Activated CD4-positive, CD25-positive, alpha-beta regulatory T cell treated with anti-CD3 and anti-CD28 coated beads, Interleukin-2, amount 50 U/mL, for 16 hours (primary cell): ENCODE data around the gene NRAP.

Experiments
- DNase-seq: peaks from one replicate; pipeline ENCODE4 v3.0.0-alpha.2; 2020; ENCODE audit warnings: low read depth, low spot score

Gene NRAP

GRCh38 chr10:113643183-113643582 is 20.7 kb downstream of the NRAP start:
- DNase-seq = no peak

- DNase-seq = no peak
Observed at GRCh38 chr10:113641702-113642101, 22.1 kb downstream of the NRAP start.

GRCh38 chr10:113639966-113640365 is 23.9 kb downstream of the NRAP start:
- DNase-seq = no peak

GRCh38 chr10:113631684-113632367 is 32.0 kb downstream of the NRAP start:
- DNase-seq = no peak

- no peak for DNase-seq
Observed at GRCh38 chr10:113630929-113631533, 32.8 kb downstream of the NRAP start.

GRCh38 chr10:113628607-113629153 is 35.2 kb downstream of the NRAP start:
- no peak for DNase-seq

- no peak for DNase-seq
Observed at GRCh38 chr10:113627836-113628235, 36.0 kb downstream of the NRAP start.

GRCh38 chr10:113626809-113627355 is 37.0 kb downstream of the NRAP start:
- DNase-seq = no peak

- no peak for DNase-seq
Observed at GRCh38 chr10:113625461-113626186, 38.2 kb downstream of the NRAP start.

- DNase-seq = no peak
Observed at GRCh38 chr10:113622831-113623230, 41.0 kb downstream of the NRAP start.

GRCh38 chr10:113621799-113622198 is 42.0 kb downstream of the NRAP start:
- DNase-seq = no peak

- no peak for DNase-seq
Observed at GRCh38 chr10:113620936-113621335, 42.9 kb downstream of the NRAP start.

- no peak for DNase-seq
Observed at GRCh38 chr10:113620511-113620910, 43.3 kb downstream of the NRAP start.

GRCh38 chr10:113619401-113619800 is 44.4 kb downstream of the NRAP start:
- DNase-seq = no peak

GRCh38 chr10:113618338-113618737 is 45.5 kb downstream of the NRAP start:
- DNase-seq = no peak

GRCh38 chr10:113617086-113617485 is 46.8 kb downstream of the NRAP start:
- no peak for DNase-seq

- no peak for DNase-seq
Observed at GRCh38 chr10:113616244-113617074, 47.4 kb downstream of the NRAP start.

- no peak for DNase-seq
Observed at GRCh38 chr10:113613977-113614690, 49.7 kb downstream of the NRAP start.

GRCh38 chr10:113613427-113613826 is 50.4 kb downstream of the NRAP start:
- no peak for DNase-seq

GRCh38 chr10:113612154-113612553 is 51.7 kb downstream of the NRAP start:
- no peak for DNase-seq
